Motor neuron (in vitro differentiated cells): ENCODE measurements around the gene CDK5RAP3. TPM values are rescaled to one million over a fixed set of nuclear protein-coding genes. Genes with fewer than 3 reads are reported as not detected.

ENCODE experiments used
- ATAC-seq, 8 experiments: fragments of 200-7000 bp; cut with Tn5 transposase; replicated peaks in 6 of 8; 2 replicates each; pipeline ENCODE4 v1.8.0; 2021; ENCODE audit warnings: mild to moderate bottlenecking in 8 of 8, moderate library complexity in 8 of 8
- H3K27ac ChIP-seq, 2 donors: fragments of 250-450 bp; sonication (Bioruptor Pico); 2 replicates each; pipeline ENCODE4 v1.9.0; 2021; ENCODE audit warnings: antibody characterized with exemption in 2 of 2, mild to moderate bottlenecking in 2 of 2, moderate library complexity in 1 of 2
- H3K4me1 ChIP-seq, 2 donors: fragments of 250-450 bp; sonication (Bioruptor Pico); replicated peaks in 1 of 2; 2 replicates each; pipeline ENCODE4 v1.6.1; 2021; ENCODE audit warnings: antibody characterized with exemption in 2 of 2, mild to moderate bottlenecking in 2 of 2, moderate library complexity in 1 of 2
- H3K4me3 ChIP-seq, 5 donors: fragments of 250-450 bp; sonication (Bioruptor Pico); 2 replicates each; pipeline ENCODE4 v1.9.0; 2021; ENCODE audit warnings: antibody characterized with exemption in 5 of 5, mild to moderate bottlenecking in 5 of 5, moderate library complexity in 4 of 5
- WGBS, 10 experiments: fragments of 450-650 bp; shearing (Covaris generic); methylation state at CpG; one replicate each; pipeline ENCODE4 v1.0.0; 2022; 5-methylcytosine and 5-hydroxymethylcytosine counted together
- in situ Hi-C, 9 experiments: fragments of 400-800 bp; cut with MboI; loops; one replicate each; pipeline ENCODE4 v1.15.0; 2021; ENCODE audit warnings: low sequenced_read_pairs in 9 of 9, low pct_unique_long_range_greater_than_20kb in 2 of 9; ENCODE audit not compliant: unreplicated experiment in 9 of 9
- total RNA-seq, 8 experiments: library from RNA; unstranded; fragments of 300-600 nt; gene quantifications; 2 replicates each; pipeline versions ENCODE4 v1.2.3 to v1.2.4, GENCODE V29; 2022

Gene CDK5RAP3
- total RNA-seq, 8 experiments from 2014 or later = 86.4 to 209 (median 118) TPM

DNA sequence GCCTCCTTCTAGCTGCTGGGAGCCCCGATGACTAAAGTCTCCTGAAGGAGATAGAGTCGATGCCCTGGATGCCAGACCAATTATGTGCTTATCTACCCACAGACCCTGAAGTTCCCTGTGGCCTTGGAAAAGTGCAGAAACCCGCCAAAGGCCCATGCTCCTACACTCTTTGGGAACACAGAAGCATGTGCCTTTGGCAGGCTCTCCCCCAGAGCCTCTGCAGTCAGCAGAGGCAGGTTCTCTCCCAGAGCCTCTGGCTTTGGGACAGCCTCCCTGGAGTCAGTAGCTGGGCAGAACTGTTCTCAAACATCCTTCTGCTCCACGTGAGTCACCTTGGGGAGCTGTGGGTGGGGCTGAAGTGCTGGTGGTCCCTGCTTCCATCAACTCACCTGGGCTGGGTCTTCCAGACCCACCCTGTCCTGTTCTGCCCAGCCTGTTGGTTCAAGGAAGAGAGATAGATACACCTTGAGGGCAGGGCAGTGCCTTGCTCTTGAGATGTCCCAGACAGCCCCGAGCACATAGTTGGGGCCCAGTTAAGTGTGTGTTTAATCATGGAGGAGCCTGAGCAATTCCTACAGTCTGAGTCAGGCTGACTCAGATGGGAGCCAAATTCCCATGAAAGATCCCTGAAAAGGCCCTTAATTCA lies 3.2 kb upstream of the CDK5RAP3 start:
- Histone ChIP-seq H3K27ac (no peak overlapping the region), H3K4me3 (no peak overlapping the region), H3K4me1 (peaks cover 12 to 14% of the 10 kb centered on the region in 2 donors)
- peak in 2 of 8 experiments; percentile 1 for ATAC-seq
- in situ Hi-C loops = no loop called here
- 0 to 80% (median 60%) methylated on average over 1 to 3 of the region's 5 CpGs; no CpG with 5 or more reads in 5 of the 10 experiments for WGBS, 10 experiments

DNA sequence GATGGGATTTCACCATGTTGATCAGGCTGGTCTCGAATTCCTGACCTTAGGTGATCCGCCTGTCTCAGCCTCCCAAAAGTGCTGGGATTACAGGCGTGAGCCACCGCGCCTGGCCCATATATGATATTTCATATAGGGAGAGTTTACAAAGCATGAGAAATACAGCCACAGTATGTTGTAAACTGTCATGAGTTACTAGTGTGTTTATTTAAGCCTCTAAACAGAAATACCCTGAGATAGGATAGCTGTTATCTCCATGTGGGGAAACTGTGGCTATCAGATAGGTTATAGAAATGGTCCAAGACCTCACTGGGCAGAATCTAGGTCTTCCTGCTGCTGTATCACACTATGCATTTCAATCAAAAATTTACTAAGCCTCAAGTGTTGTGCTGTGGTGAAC lies 2.1 kb upstream of the CDK5RAP3 start:
- WGBS, 10 experiments = 67 to 95% (median 83%) methylated on average over 1 to 5 of the region's 5 CpGs; no CpG with 5 or more reads in 4 of the 10 experiments
- in situ Hi-C loops = no loop called here

DNA sequence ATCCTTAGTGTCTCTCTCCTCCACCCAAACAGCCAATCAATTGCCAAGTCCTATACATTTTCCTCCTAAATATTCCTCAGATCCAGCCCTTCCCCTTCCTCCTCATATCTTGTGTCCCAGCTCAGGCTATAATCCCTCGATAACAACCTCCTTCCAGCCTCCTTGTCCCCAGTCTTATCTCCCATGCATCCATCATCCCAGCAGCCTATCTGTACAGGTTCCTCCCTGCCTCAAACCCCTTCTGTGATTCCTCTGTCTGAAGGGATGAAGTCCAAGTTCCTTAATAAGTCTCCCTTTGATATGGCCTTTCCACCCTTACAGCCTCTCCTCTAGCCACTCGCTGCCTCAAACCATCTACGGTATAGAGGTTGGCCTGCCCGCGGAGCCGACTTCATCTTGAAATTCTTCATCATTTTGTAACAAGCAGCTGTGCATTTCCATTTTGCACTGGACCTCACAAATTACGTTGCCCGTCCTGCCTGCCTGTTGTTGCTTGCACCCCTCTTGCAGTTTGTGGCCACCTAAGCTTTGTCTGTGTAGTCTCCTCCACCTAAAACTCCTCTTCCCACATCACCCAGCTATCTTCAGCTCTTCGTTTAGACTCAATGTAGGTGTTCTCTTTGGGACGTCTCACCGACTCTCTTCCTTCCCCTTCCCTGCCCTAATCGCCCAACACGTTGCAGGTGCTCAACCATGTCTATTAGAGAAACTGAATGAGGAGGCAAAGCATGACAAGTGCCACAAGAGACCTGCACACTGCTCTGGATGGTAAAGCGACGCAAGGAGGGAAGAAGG lies 786 bp upstream of the CDK5RAP3 start:
- Histone ChIP-seq H3K4me1 (peaks cover 12 to 14% of the 10 kb centered on the region in 2 donors), H3K27ac (peak overlapping the region in 1 of 2 donors; percentile 55), H3K4me3 (peak overlapping the region in 4 of 5 donors; percentile 6 to 21 (median 16))
- 32 to 100% (median 81%) methylated on average over 1 to 12 of the region's 15 CpGs for WGBS, 10 experiments
- ATAC-seq = no peak
- in situ Hi-C loops = no loop called here

More for the DNA sequence above, 2.1 kb upstream of the CDK5RAP3 start:
- H3K4me1 ChIP-seq = peaks cover 12 to 14% of the 10 kb centered on the region in 2 donors
- H3K4me3 ChIP-seq = no peak overlapping the region
- H3K27ac ChIP-seq = no peak overlapping the region
- ATAC-seq = no peak

DNA sequence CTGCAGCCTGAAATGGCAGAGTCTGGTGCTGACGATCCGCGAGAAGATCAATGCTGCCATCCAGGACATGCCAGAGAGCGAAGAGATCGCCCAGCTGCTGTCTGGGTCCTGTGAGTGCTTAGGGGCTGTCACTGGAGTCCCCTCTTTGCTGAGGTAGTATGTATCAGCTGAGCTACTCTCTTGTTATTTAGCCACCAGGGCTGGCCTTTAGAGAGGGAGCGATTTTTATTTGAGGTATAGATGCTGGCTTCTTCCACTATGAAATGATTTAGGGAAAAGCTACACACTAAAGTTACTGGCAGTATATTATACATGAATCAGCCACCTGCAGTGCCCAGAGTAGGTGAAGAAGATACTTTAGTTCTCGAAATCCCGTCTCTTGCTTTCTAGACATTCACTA lies 2.6 kb downstream of the CDK5RAP3 start:
- no peak overlapping the region for H3K27ac ChIP-seq
- H3K4me1 ChIP-seq = peaks cover 14 to 16% of the 10 kb centered on the region in 2 donors
- in situ Hi-C loops = no loop called here
- WGBS, 10 experiments = 77 to 100% (median 100%) methylated on average over 1 to 6 of the region's 8 CpGs; no CpG with 5 or more reads in 2 of the 10 experiments
- ATAC-seq = no peak
- no peak overlapping the region for H3K4me3 ChIP-seq

DNA sequence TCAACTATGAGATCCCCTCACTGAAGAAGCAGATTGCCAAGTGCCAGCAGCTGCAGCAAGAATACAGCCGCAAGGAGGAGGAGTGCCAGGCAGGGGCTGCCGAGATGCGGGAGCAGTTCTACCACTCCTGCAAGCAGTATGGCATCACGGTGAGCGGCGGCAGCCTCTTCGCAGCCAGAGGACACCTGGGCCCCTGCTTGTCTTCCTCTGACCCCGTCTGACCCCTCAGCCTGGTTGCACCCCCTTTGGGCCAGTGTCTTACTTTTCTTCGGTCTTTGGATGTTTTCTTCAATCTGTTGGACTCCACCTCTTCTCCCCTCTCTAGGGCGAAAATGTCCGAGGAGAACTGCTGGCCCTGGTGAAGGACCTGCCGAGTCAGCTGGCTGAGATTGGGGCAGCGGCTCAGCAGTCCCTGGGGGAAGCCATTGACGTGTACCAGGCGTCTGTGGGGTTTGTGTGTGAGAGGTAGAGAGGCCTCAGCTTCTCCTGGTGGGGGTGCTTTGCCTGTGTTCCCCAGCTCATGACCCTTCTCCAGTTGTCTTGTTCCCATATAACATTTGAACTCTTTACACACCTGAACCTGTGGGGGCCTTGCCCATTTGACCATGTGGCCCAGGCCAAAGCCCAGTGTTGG lies 4.4 kb downstream of the CDK5RAP3 start:
- H3K4me3 ChIP-seq = no peak overlapping the region
- no peak for ATAC-seq
- peaks cover 13 to 14% of the 10 kb centered on the region in 2 donors for H3K4me1 ChIP-seq
- WGBS, 10 experiments = 82 to 100% (median 97%) methylated on average over 1 to 6 of the region's 15 CpGs; no CpG with 5 or more reads in 7 of the 10 experiments
- in situ Hi-C loops = loop anchor here in 3 of 9 experiments (5.0 kb wide), 1 partner anchor 42 kb away; no protein-coding TSS in a partner anchor
- H3K27ac ChIP-seq = no peak overlapping the region

DNA sequence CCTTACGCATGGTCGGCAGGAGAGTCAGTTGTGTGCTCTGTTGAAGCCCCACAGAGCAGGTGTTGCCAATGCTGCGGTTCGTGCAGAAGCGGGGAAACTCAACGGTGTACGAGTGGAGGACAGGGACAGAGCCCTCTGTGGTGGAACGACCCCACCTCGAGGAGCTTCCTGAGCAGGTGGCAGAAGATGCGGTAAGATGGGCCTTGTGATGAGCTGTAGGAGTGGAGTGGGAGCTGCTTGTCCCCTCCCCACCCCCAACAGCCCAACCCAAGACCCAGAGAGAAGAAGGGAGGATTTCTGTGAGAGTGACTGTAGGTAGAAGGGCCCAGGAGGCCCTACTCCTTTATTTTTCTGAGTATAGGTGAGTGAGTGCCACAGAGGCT lies 4.9 kb downstream of the CDK5RAP3 start:
- ATAC-seq = no peak
- Histone ChIP-seq H3K27ac (no peak overlapping the region), H3K4me1 (peaks cover 11 to 12% of the 10 kb centered on the region in 2 donors), H3K4me3 (no peak overlapping the region)
- WGBS, 10 experiments = 80 to 100% (median 96%) methylated on average over 1 to 7 of the region's 10 CpGs; no CpG with 5 or more reads in 6 of the 10 experiments
- in situ Hi-C loops = loop anchor here in 3 of 9 experiments (5.0 kb wide), 1 partner anchor 41 kb away; no protein-coding TSS in a partner anchor

DNA sequence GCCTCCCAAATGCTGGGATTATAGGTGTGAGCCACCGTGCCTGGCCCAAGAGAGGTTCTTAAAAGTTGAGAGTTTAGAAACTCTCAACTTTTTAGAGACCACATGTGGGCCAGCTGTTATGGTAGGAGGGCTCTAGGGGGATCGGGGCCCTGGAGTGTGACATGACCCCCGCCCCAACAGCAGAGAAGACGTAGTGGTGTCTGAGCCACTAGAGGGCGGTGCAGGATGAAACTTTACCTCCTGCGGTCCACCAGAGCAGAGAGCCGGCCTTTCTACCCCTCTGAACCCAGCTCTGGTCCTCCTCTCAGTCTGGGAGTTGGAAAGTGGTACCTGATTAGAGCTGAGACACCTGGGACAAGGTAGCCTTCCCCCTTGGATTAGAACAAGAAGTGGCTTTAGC lies 7.4 kb downstream of the CDK5RAP3 start:
- WGBS, 10 experiments = 0 to 40% (median 5%) methylated on average over 1 to 6 of the region's 7 CpGs; no CpG with 5 or more reads in 3 of the 10 experiments
- Histone ChIP-seq H3K4me1 (peaks cover 21% of the 10 kb centered on the region in 2 donors), H3K27ac (no peak overlapping the region), H3K4me3 (no peak overlapping the region)
- in situ Hi-C loops = loop anchor here in 3 of 9 experiments (5.0 kb wide), 1 partner anchor 39 kb away; no protein-coding TSS in a partner anchor
- ATAC-seq = peak; percentile 60 to 99 (median 78)

DNA sequence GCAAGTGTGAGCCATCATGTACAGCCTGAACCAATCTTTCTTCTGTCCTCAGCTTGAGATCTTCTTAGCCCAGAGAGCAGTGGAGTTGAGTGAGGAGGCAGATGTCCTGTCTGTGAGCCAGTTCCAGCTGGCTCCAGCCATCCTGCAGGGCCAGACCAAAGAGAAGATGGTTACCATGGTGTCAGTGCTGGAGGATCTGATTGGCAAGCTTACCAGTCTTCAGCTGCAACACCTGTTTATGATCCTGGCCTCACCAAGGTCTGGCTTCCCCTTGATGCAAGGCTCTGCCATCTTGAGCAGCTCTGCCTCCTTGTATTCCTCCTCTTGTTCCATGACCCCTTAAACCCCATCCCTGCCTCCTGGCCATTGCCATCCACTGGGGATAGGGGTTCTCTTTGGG lies 9.6 kb downstream of the CDK5RAP3 start:
- in situ Hi-C loops = loop anchor here in 1 of 9 experiments (5.0 kb wide), 1 partner anchor 37 kb away; no protein-coding TSS in a partner anchor
- H3K4me3 ChIP-seq = no peak overlapping the region
- ATAC-seq = peak in 1 of 8 experiments; percentile 21
- no peak overlapping the region for H3K27ac ChIP-seq
- peaks cover 21% of the 10 kb centered on the region in 2 donors for H3K4me1 ChIP-seq

DNA sequence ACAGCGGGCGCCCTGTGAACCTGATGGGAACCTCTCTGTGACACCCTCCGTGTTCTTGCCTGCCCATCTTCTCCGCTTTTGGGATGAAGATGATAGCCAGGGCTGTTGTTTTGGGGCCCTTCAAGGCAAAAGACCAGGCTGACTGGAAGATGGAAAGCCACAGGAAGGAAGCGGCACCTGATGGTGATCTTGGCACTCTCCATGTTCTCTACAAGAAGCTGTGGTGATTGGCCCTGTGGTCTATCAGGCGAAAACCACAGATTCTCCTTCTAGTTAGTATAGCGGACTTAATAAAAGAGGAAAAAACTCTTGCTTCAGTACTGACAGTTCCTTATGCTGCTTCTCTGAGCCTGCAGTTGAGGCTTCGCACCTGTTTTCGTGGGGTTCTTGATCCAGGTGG lies 10.5 kb downstream of the CDK5RAP3 start:
- H3K27ac ChIP-seq = peak overlapping the region in 1 of 2 donors; percentile 66
- in situ Hi-C loops = loop anchor here in 1 of 9 experiments (5.0 kb wide), 1 partner anchor 36 kb away; no protein-coding TSS in a partner anchor

DNA sequence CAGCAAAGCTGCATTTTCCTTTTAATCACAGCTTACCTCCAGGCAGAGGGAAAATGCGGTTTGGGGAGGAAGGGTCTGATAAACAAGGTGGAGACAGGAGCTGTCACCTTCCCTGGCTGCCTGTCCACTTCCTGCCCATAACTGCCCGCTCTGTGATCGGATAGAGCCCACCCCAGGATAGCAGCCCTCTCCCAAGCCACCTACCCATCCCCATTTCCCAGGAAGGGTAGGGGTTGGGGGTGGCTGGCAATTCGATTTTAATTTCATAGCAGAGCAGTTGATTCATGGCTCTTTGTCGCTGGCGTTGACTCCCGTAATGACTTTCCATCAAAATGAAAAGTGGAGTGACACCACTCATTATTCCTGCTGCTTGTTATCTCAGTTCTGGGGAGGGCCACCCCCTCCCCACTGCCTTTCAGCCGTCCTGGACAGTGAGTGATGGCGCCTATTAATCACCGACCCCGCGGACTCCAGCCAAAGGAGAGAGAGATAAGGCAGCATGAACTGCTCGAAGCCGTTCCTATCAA lies 11.2 kb downstream of the CDK5RAP3 start:
- in situ Hi-C loops = loop anchor here in 1 of 9 experiments (5.0 kb wide), 1 partner anchor 35 kb away; no protein-coding TSS in a partner anchor
- Histone ChIP-seq H3K27ac (peak overlapping the region; percentile 5 to 66), H3K4me3 (no peak overlapping the region), H3K4me1 (peaks cover 29 to 31% of the 10 kb centered on the region in 2 donors)
- 10 to 100% (median 33%) methylated on average over 1 to 10 of the region's 14 CpGs; no CpG with 5 or more reads in 2 of the 10 experiments for WGBS, 10 experiments
- ATAC-seq = peak in 5 of 8 experiments; percentile 36 to 66 (median 60)

More for the DNA sequence above, 10.5 kb downstream of the CDK5RAP3 start:
- ATAC-seq = no peak
- WGBS, 10 experiments = 85 to 100% (median 89%) methylated on average over 1 to 6 of the region's 9 CpGs; no CpG with 5 or more reads in 4 of the 10 experiments
- no peak overlapping the region for H3K4me3 ChIP-seq
- peaks cover 23 to 24% of the 10 kb centered on the region in 2 donors for H3K4me1 ChIP-seq

DNA sequence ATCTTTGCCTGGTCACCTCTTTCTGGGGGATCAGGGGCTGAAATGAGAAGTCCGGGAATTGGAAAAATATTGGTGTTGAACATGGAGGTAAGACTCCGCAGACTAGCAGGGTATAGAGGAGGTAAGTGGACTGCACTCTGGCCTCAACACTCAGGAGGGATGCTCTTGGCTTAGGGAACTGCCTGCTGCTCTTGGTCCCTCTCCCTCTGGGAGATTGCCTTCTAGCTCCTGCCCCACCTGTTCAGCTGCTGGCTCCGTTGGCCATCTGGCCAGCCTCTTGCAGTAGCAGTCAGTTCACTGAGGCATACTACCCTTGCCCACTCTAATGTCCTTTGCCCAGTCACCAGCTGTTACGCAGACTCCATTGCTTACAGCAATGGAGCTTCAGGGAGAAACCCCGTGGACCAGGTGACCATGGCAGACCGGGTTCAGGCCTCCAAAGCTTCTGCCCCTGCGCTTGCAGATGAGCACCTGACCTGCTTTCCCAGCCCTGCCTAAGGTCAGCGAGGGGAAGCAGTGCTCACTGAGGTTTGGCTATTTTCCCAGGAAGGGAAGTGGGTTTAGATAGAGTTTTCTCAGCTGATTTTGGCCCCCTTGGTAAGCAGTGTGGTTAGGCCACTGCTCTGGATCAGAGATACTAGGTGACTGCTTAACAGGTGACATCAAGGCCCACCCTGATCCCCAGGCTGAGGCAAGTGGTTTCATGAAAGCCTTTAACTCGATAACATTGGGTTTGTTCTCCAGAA lies 11.9 kb downstream of the CDK5RAP3 start:
- no peak overlapping the region for H3K4me3 ChIP-seq
- in situ Hi-C loops = loop anchor here in 1 of 9 experiments (5.0 kb wide), 1 partner anchor 34 kb away; no protein-coding TSS in a partner anchor
- H3K27ac ChIP-seq = peak overlapping the region in 1 of 2 donors; percentile 14
- H3K4me1 ChIP-seq = peaks cover 36 to 37% of the 10 kb centered on the region in 2 donors
- 60 to 100% (median 89%) methylated on average over 2 to 7 of the region's 9 CpGs; no CpG with 5 or more reads in 2 of the 10 experiments for WGBS, 10 experiments
- peak in 2 of 8 experiments; percentile 8 to 11 for ATAC-seq
